H1 (cell line): ENCODE results near the gene CERKL. TPM values are rescaled to one million over a fixed set of nuclear protein-coding genes. Genes with fewer than 3 reads are reported as not detected.

Experiments
- E2F6 ChIP-seq: IDR thresholded peaks from 2 replicates; pipeline ENCODE4 v1.6.1; 2012; ENCODE audit warnings: inconsistent platforms
- MAX ChIP-seq: IDR thresholded peaks from 2 replicates; pipeline ENCODE4 v1.6.1; 2012; ENCODE audit warnings: inconsistent platforms
- polyA plus RNA-seq, 7 experiments: library from polyadenylated mRNA; depleted of rRNA in 3 of 7; stranded (reverse) in 5 of 7; unstranded in 2 of 7; fragments of >200 nt in 5 of 7; fragments of 200-250 nt in 2 of 7; gene quantifications; 1 replicate in 5 of 7; 2 replicates in 1 of 7; 4 replicates in 1 of 7; pipeline versions ENCODE4 v1.2.1 to v1.2.3, GENCODE V29; 2011 to 2013; ENCODE audit warnings: missing spikeins in 2 of 7, mixed read lengths in 2 of 7
- total RNA-seq: library from RNA; stranded (reverse); fragmentation: NEBNext Ultra II Directional; extraction: Animal tissue kit (Norgen Biotek cat#: 25700); gene quantifications from 2 replicates; pipeline ENCODE4 v1.2.1, GENCODE V29; 2021

CERKL gene
- total and polyA plus RNA-seq, 2 of the 8 experiments (the other 6 are each of a cell fraction or from before 2014, with no cell fraction given), result 0.05 TPM; not detected in 1

- TF ChIP-seq E2F6 (no peak), MAX (no peak)
Observed at GRCh38 chr2:181578829-181579228, 78.1 kb downstream of the CERKL start (continued).
